ENCODE data around the gene ATXN7. TPM values are rescaled to one million over a fixed set of nuclear protein-coding genes. Genes with fewer than 3 reads are reported as not detected.
A peak's percentile ranks its signal among the peaks of the same experiment; 100 is the strongest.

ATXN7 gene
- 10 to 100 TPM; 37.4 to 56.2 (median 47.9) TPM for total RNA-seq

DNA sequence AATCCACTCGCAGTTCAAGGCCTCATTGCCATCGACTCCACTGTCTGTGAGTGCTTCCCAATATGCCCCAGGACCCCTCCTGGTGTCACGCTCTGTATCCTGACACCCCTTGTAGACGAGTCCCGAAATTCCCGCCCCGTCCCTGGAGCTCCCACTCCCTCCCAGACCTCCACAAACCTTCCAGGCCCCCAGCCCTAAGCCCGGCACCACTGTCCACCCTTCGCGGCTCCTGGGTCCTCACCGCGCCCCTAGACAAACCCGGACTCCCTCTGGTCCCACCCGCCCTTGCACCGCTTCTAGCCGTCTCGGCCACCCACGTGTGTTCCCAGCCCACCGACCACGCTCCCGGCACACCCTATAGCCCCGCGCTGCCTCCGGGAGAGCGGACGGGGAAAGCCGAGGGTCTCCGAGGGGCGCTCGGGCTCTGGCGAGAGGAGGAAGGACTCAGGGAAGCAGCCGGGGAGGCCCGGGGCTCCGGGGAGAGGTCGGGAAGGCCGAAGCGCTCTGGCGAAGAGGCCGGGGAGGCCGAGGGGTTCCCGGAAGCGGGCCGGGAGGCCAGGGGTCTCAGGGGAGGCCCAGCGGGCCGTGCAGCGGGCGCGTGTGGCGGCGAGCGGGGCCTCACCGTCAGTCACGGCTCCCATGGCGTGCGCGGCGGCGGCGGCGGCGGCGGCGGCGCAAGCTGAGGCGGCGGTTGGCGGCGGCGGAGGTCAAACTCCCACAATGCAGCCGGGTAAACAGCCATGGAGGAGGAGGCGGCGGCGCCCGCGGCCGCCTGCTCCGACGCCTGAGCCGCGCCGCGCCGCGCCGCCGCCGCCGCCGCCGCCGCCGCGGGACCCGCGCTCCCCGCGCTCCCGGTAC lies at the start of gene ATXN7, which contains the start of gene THOC7:
Gene ATXN7 (plus strand): TSS at position 718 of the 858 bp plus-strand sequence. CDS start 48,732 bp downstream, outside the sequence.
Gene THOC7 (minus strand): TSS at position 656 of the 858 bp plus-strand sequence. CDS start 15 bp downstream, at position 641.
- Histone ChIP-seq H3K36me3 (no peaks in the 10 kb centered on the region), H3K4me3 (peak within 1 kb of the TSS; percentile 88 to 100 (median 97)), H3K9me3 (no peaks in the 10 kb centered on the region), H3K27ac (peak within 1 kb of the TSS; percentile 94 to 96), H3K4me1 (no peaks in the 10 kb centered on the region), H3K27me3 (no peaks in the 10 kb centered on the region)
- intact Hi-C loops (cut with DNase I; ENCODE audit: low total_unique reads), result no loop called here
- TF ChIP-seq, protein P1, sequence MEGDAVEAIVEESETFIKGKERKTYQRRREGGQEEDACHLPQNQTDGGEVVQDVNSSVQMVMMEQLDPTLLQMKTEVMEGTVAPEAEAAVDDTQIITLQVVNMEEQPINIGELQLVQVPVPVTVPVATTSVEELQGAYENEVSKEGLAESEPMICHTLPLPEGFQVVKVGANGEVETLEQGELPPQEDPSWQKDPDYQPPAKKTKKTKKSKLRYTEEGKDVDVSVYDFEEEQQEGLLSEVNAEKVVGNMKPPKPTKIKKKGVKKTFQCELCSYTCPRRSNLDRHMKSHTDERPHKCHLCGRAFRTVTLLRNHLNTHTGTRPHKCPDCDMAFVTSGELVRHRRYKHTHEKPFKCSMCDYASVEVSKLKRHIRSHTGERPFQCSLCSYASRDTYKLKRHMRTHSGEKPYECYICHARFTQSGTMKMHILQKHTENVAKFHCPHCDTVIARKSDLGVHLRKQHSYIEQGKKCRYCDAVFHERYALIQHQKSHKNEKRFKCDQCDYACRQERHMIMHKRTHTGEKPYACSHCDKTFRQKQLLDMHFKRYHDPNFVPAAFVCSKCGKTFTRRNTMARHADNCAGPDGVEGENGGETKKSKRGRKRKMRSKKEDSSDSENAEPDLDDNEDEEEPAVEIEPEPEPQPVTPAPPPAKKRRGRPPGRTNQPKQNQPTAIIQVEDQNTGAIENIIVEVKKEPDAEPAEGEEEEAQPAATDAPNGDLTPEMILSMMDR (IDR thresholded peaks at IDR 0.05), result no peak
- TF ChIP-seq POLR2AphosphoS5 (IDR thresholded peaks at IDR 0.05) (peak in 1 of 3 donors; percentile 17), POLR2A (IDR thresholded peaks at IDR 0.05) (no peak)
- peak; percentile 29 to 58 for DNase-seq (ENCODE audit: low spot score in 2 of 2)

DNA sequence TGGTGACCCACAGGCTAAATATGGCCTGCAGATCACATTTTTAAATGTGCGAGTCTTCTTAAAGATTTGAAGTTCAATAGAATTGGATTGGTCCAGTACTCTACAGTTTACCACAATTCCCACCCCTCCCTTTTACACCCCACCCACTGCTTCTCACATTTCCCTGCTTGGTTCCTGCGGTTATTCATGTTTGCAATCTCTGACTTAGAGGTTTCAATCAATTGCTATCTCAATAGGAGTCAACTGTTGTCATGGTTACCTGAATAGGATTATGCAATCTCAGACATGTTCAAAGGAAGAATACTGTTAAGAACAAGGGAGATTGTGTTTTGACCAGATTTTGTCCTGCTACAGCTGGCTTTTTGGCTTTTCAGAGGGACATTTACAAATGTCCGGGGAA lies 49.4 kb upstream of the ATXN7 start:
- TF ChIP-seq POLR2AphosphoS5 (IDR thresholded peaks at IDR 0.05), result no peak
- intact Hi-C loops (cut with DNase I; ENCODE audit: low total_unique reads), result no loop called here
- DNase-seq (ENCODE audit: low spot score in 2 of 2), result no peak
- H3K27ac ChIP-seq, result no peak overlapping the region
- no peaks in the 10 kb centered on the region for H3K36me3 ChIP-seq
- H3K4me3 ChIP-seq, result no peak overlapping the region
- H3K9me3 ChIP-seq, result no peaks in the 10 kb centered on the region
- no peaks in the 10 kb centered on the region for H3K4me1 ChIP-seq
- no peaks in the 10 kb centered on the region for H3K27me3 ChIP-seq

DNA sequence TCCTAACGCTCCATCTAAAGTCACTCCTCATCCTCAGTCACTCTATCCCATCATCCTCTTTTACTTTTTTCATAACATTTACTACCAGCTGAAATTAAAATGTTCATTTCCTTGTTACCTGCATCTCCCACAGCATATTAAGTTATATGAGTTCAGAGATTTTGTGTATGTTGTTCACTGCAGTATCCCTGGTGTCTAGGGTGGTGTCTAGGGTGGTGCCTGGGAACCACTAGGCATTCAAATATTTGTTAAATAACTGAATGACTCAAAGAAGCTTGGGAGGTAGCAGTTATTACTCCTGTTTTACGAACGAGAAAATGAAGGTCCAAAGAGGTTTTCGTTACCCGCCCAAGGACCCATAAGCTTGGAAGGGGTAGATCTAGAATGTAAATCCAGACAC lies 46.4 kb upstream of the ATXN7 start:
- no peak for DNase-seq (ENCODE audit: low spot score in 2 of 2)
- Histone ChIP-seq H3K9me3 (no peaks in the 10 kb centered on the region), H3K27ac (no peak overlapping the region), H3K36me3 (no peaks in the 10 kb centered on the region), H3K4me3 (no peak overlapping the region), H3K4me1 (no peaks in the 10 kb centered on the region), H3K27me3 (no peaks in the 10 kb centered on the region)
- intact Hi-C loops (cut with DNase I; ENCODE audit: low total_unique reads), result no loop called here
- TF ChIP-seq POLR2AphosphoS5 (IDR thresholded peaks at IDR 0.05) (no peak), POLR2A (IDR thresholded peaks at IDR 0.05) (no peak)
- TF ChIP-seq, protein P1 (IDR thresholded peaks at IDR 0.05), result no peak

GRCh38 chr3:63818282-63819150 lies 45.2 kb upstream of the ATXN7 start:
- H3K36me3 ChIP-seq, result no peaks in the 10 kb centered on the region
- no peak overlapping the region for H3K27ac ChIP-seq
- no peaks in the 10 kb centered on the region for H3K9me3 ChIP-seq
- no peaks in the 10 kb centered on the region for H3K27me3 ChIP-seq
- no peaks in the 10 kb centered on the region for H3K4me1 ChIP-seq
- intact Hi-C loops (cut with DNase I; ENCODE audit: low total_unique reads), result no loop called here
- TF ChIP-seq, protein P1 (IDR thresholded peaks at IDR 0.05), result peak; percentile 75 to 90 (median 81)
- TF ChIP-seq POLR2AphosphoS5 (IDR thresholded peaks at IDR 0.05) (no peak), POLR2A (IDR thresholded peaks at IDR 0.05) (no peak)
- no peak overlapping the region for H3K4me3 ChIP-seq
- DNase-seq (ENCODE audit: low spot score in 2 of 2), result peak in 1 of 2 donors; percentile 29

DNA sequence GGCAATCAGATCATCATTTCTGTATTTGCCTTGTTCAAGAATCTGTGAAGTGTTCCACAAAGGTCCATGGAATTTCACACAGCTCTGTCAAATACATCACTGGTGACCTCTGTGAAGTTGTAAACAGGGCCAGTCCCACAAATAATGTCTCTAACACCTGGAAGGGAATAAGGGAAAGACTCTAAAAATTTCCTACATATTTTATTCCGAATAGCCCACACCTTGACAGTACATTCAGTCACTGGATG lies 44.6 kb upstream of the ATXN7 start, which contains the start of gene C3orf49:
Gene C3orf49 (plus strand): TSS at position 149 of the 248 bp plus-strand sequence. CDS start 173 bp downstream, outside the sequence.
- H3K36me3 ChIP-seq, result no peaks in the 10 kb centered on the region
- H3K4me3 ChIP-seq, result no peak within 1 kb of the TSS
- no peak within 1 kb of the TSS for H3K27ac ChIP-seq
- no peaks in the 10 kb centered on the region for H3K9me3 ChIP-seq
- no peaks in the 10 kb centered on the region for H3K4me1 ChIP-seq
- intact Hi-C loops (cut with DNase I; ENCODE audit: low total_unique reads), result no loop called here
- DNase-seq (ENCODE audit: low spot score in 2 of 2), result no peak
- TF ChIP-seq POLR2AphosphoS5 (IDR thresholded peaks at IDR 0.05), result no peak
- TF ChIP-seq, protein P1 (IDR thresholded peaks at IDR 0.05), result no peak
- TF ChIP-seq POLR2A (IDR thresholded peaks at IDR 0.05), result no peak
- no peaks in the 10 kb centered on the region for H3K27me3 ChIP-seq

All from breast epithelium (tissue), 4 donors.